Measurements from ENCODE around the gene FBRSL1.

The FBRSL1 gene

DNA sequence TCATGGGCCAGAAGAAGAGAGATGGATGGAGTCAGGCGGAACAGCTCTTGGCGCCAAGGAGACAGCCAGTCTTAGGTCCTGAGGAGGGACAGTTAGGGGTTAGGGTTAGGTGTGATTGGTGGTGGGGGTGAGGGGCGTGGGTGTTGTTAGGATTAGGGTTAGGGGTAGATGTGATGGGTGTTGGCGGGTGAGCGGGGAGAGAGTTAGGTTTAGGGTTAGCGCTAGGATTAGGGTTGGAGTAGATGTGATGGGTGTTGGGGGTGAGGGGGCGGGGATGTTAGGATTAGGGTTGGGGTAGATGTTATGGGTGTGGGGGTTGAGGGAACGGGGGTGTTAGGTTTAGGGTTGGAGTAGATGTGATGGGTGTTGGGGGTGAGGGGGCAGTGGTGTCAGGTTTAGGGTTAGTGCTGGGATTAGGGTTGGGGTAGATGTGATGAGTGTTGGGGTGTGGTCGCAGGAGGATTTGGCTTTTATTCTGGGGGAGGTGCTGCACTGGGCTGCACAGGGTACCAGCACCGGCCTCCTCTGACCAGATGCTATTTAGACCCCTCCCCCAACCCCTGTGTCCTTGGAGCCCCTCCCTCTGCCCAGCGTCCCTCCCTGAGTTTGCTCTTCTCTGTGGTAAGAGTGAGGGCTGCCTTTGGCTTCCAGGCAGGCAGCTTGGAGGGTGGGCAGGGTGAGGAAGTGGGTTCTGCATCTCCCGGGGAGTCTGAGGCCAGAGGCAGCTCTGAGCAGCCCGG is 35.6 kb upstream of the FBRSL1 start:
- ATAC-seq, result no peak
- TF ChIP-seq POU6F1 (CRISPR knock-in tag; IDR thresholded peaks at IDR 0.05; ENCODE audit: borderline replicate concordance, low read depth), result no peak
- no peak for TF ChIP-seq TOX (CRISPR knock-in tag; IDR thresholded peaks at IDR 0.05; ENCODE audit: borderline replicate concordance)
- TF ChIP-seq SNAI2 (CRISPR knock-in tag; IDR thresholded peaks at IDR 0.05), result no peak
- no peak for TF ChIP-seq ZNF565 (CRISPR knock-in tag; conservative IDR thresholded peaks at IDR 0.05; ENCODE audit: low read depth)
- TF ChIP-seq RARB (CRISPR knock-in tag; IDR thresholded peaks at IDR 0.05), result no peak
- TF ChIP-seq ZFP3 (CRISPR knock-in tag; IDR thresholded peaks at IDR 0.05), result no peak
- TF ChIP-seq CREB5 (CRISPR knock-in tag; IDR thresholded peaks at IDR 0.05; ENCODE audit: low read depth), result no peak
- no peak for TF ChIP-seq OSR1 (CRISPR knock-in tag; IDR thresholded peaks at IDR 0.05)
- no peak for TF ChIP-seq TCF4 (CRISPR knock-in tag; IDR thresholded peaks at IDR 0.05; ENCODE audit: borderline replicate concordance)
- no peak for TF ChIP-seq TSHZ2 (CRISPR knock-in tag; IDR thresholded peaks at IDR 0.05)
- TF ChIP-seq GLIS3 (CRISPR knock-in tag; IDR thresholded peaks at IDR 0.05), result no peak
- TF ChIP-seq ZC3H10 (CRISPR knock-in tag; IDR thresholded peaks at IDR 0.05), result no peak

DNA sequence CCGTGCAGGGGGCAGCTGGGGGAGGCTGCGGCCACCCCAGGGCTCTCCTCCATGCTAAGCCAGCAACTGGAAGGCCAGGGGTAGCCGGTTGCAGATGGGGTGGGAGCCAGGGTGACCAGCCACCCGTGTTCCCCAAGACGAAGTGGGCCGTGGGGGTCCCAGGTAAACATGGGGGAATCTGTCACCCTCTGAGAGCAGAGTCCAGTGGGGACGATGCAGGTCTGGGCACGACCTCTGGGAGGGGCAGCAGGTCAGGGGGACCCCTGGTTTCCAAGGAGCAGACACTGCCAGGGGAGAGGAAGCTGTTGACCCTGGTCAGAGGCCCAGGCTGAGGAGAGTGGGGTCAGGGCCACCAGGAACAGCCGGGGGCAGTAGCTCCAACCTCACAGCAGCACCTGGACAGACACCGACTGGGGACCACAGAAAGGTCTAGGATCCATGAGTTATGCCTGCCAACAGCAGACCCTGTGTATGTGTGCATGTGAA is 35.0 kb upstream of the FBRSL1 start:
- no peak for ATAC-seq
- TF ChIP-seq SNAI2 (CRISPR knock-in tag; IDR thresholded peaks at IDR 0.05), result no peak
- no peak for TF ChIP-seq TCF4 (CRISPR knock-in tag; IDR thresholded peaks at IDR 0.05; ENCODE audit: borderline replicate concordance)
- no peak for TF ChIP-seq RARB (CRISPR knock-in tag; IDR thresholded peaks at IDR 0.05)
- TF ChIP-seq ZC3H10 (CRISPR knock-in tag; IDR thresholded peaks at IDR 0.05), result no peak

GRCh38 chr12:132455565-132455964 is 34.4 kb upstream of the FBRSL1 start:
- no peak for TF ChIP-seq ISL1 (CRISPR knock-in tag; IDR thresholded peaks at IDR 0.05)
- TF ChIP-seq POU6F1 (CRISPR knock-in tag; IDR thresholded peaks at IDR 0.05; ENCODE audit: borderline replicate concordance, low read depth), result no peak
- TF ChIP-seq CSDC2 (CRISPR knock-in tag; IDR thresholded peaks at IDR 0.05), result no peak
- TF ChIP-seq TCF4 (CRISPR knock-in tag; IDR thresholded peaks at IDR 0.05; ENCODE audit: borderline replicate concordance), result no peak
- no peak for TF ChIP-seq ZFP3 (CRISPR knock-in tag; IDR thresholded peaks at IDR 0.05)
- TF ChIP-seq, protein P1, sequence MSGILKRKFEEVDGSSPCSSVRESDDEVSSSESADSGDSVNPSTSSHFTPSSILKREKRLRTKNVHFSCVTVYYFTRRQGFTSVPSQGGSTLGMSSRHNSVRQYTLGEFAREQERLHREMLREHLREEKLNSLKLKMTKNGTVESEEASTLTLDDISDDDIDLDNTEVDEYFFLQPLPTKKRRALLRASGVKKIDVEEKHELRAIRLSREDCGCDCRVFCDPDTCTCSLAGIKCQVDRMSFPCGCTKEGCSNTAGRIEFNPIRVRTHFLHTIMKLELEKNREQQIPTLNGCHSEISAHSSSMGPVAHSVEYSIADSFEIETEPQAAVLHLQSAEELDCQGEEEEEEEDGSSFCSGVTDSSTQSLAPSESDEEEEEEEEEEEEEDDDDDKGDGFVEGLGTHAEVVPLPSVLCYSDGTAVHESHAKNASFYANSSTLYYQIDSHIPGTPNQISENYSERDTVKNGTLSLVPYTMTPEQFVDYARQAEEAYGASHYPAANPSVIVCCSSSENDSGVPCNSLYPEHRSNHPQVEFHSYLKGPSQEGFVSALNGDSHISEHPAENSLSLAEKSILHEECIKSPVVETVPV (CRISPR knock-in tag; IDR thresholded peaks at IDR 0.05), result no peak
- TF ChIP-seq SNAI2 (CRISPR knock-in tag; IDR thresholded peaks at IDR 0.05), result no peak
- TF ChIP-seq PATZ1 (CRISPR knock-in tag; IDR thresholded peaks at IDR 0.05; ENCODE audit: borderline replicate concordance), result no peak
- no peak for ATAC-seq
